ENCODE data around the gene ASPRV1.

ASPRV1 gene

GRCh38 chr2:69960821-69961220 lies 610 bp downstream of the ASPRV1 start:
- H3K4me3 ChIP-seq (ENCODE audit: low read depth, low read length) = no peak overlapping the region
- TF ChIP-seq CTCF (IDR thresholded peaks at IDR 0.05; ENCODE audit: low read depth, low read length) = no peak

GRCh38 chr2:69959425-69959824 lies 2.0 kb downstream of the ASPRV1 start:
- no peak overlapping the region for H3K4me3 ChIP-seq (ENCODE audit: low read depth, low read length)
- no peak for TF ChIP-seq CTCF (IDR thresholded peaks at IDR 0.05; ENCODE audit: low read depth, low read length)

- TF ChIP-seq CTCF (IDR thresholded peaks at IDR 0.05; ENCODE audit: low read depth, low read length) = no peak
- H3K4me3 ChIP-seq (ENCODE audit: low read depth, low read length) = no peak overlapping the region
Observed at GRCh38 chr2:69958480-69958879, 3.0 kb downstream of the ASPRV1 start.

- H3K4me3 ChIP-seq (ENCODE audit: low read depth, low read length) = no peak overlapping the region
- no peak for TF ChIP-seq CTCF (IDR thresholded peaks at IDR 0.05; ENCODE audit: low read depth, low read length)
Observed at GRCh38 chr2:69957965-69958364, 3.5 kb downstream of the ASPRV1 start.

- no peak overlapping the region for H3K4me3 ChIP-seq (ENCODE audit: low read depth, low read length)
- no peak for TF ChIP-seq CTCF (IDR thresholded peaks at IDR 0.05; ENCODE audit: low read depth, low read length)
Observed at GRCh38 chr2:69956475-69956979, 4.9 kb downstream of the ASPRV1 start.

- no peak for TF ChIP-seq CTCF (IDR thresholded peaks at IDR 0.05; ENCODE audit: low read depth, low read length)
- H3K4me3 ChIP-seq (ENCODE audit: low read depth, low read length) = no peak overlapping the region
Observed at GRCh38 chr2:69955029-69955428, 6.4 kb downstream of the ASPRV1 start.

- TF ChIP-seq CTCF (IDR thresholded peaks at IDR 0.05; ENCODE audit: low read depth, low read length) = no peak
- H3K4me3 ChIP-seq (ENCODE audit: low read depth, low read length) = no peak overlapping the region
Observed at GRCh38 chr2:69954084-69954483, 7.3 kb downstream of the ASPRV1 start.

Data from WI38 (cell line).